B cell (primary cell): Measurements from ENCODE around the gene ITCH. TPM values are rescaled to one million over a fixed set of nuclear protein-coding genes. Genes with fewer than 3 reads are reported as not detected.

Experiments used
- ATAC-seq: fragments of 200-7000 bp; cut with Tn5 transposase; one replicate; pipeline ENCODE4 v1.10.0; 2021; ENCODE audit warnings: low read depth, mild to moderate bottlenecking, moderate number of reproducible peaks, moderate library complexity
- CTCF ChIA-PET: fragments of 350-600 bp; sonication (Branson Sonifier 250); formaldehyde crosslinking; loops from one replicate; lab custom pipeline; 2021; ENCODE audit warnings: antibody characterized with exemption, inconsistent platforms; lab: Charles Lee
- POLR2A ChIA-PET: fragments of 350-600 bp; sonication (Branson Sonifier 250); formaldehyde crosslinking; loops from one replicate; lab custom pipeline; 2021; ENCODE audit warnings: antibody characterized with exemption; lab: Charles Lee
- DNase-seq: peaks from one replicate; pipeline ENCODE4 v3.0.0; 2013
- H2AFZ ChIP-seq: 2 replicates; pipeline ENCODE4 v1.6.1; 2012; ENCODE audit warnings: mild to moderate bottlenecking, low read depth, low read length; ENCODE audit not compliant: insufficient read depth, poor library complexity, severe bottlenecking
- H3K27ac ChIP-seq, 2 donors: 1 replicate in 1 of 2; 2 replicates in 1 of 2; pipeline ENCODE4 v1.5.1; 2012 to 2013; ENCODE audit warnings: low read length in 2 of 2, mild to moderate bottlenecking in 2 of 2, moderate library complexity in 1 of 2
- H3K27me3 ChIP-seq, 4 experiments: fragments of 200-600 bp in 1 of 4; sonication (generic) in 1 of 4; replicated peaks in 1 of 4; 1 replicate in 2 of 4; 2 replicates in 2 of 4; pipeline versions ENCODE4 v1.6.1 to v1.7.0; 2013 to 2016; ENCODE audit warnings: low read length in 3 of 4, mild to moderate bottlenecking in 2 of 4, mixed read lengths in 1 of 4, moderate library complexity in 1 of 4; ENCODE audit not compliant: insufficient read depth in 4 of 4, control insufficient read depth in 3 of 4; ENCODE audit errors: control extremely low read depth in 1 of 4
- H3K36me3 ChIP-seq, 2 experiments: replicated peaks in 1 of 2; 1 replicate in 1 of 2; 2 replicates in 1 of 2; pipeline versions ENCODE4 v1.6.1 to v1.7.1; 2013; ENCODE audit warnings: low read length in 1 of 2; ENCODE audit not compliant: insufficient read depth in 2 of 2, control insufficient read depth in 1 of 2; ENCODE audit errors: control extremely low read depth in 1 of 2, extremely low read depth in 1 of 2
- H3K4me1 ChIP-seq, 2 donors: fragments of 200-600 bp in 1 of 2; sonication (generic) in 1 of 2; 1 replicate in 1 of 2; 2 replicates in 1 of 2; pipeline versions ENCODE4 v1.5.1 to v1.6.1; 2013 to 2017; ENCODE audit warnings: low read length in 2 of 2; ENCODE audit not compliant: control insufficient read depth in 2 of 2, insufficient read depth in 2 of 2
- H3K4me2 ChIP-seq: replicated peaks from 2 replicates; pipeline ENCODE3; 2012; ENCODE audit warnings: mild to moderate bottlenecking, low read depth, low read length; ENCODE audit not compliant: poor library complexity, severe bottlenecking
- H3K4me3 ChIP-seq, 5 experiments: fragments of 200-600 bp in 1 of 5; sonication (generic) in 1 of 5; 1 replicate in 3 of 5; 2 replicates in 2 of 5; pipeline versions ENCODE4 v1.5.1 to v1.7.0; 2011 to 2016; ENCODE audit warnings: low read length in 4 of 5, mild to moderate bottlenecking in 4 of 5, low read depth in 2 of 5, control low read depth in 1 of 5, moderate library complexity in 1 of 5; ENCODE audit not compliant: insufficient read depth in 1 of 5; ENCODE audit errors: control extremely low read depth in 1 of 5, extremely low read depth in 1 of 5
- H3K79me2 ChIP-seq: fragments of 200-600 bp; sonication (generic); one replicate; pipeline ENCODE4 v1.6.0; 2016; ENCODE audit warnings: low read length; ENCODE audit not compliant: control insufficient read depth, insufficient read depth
- H3K9ac ChIP-seq: fragments of 200-600 bp; sonication (generic); 2 replicates; pipeline ENCODE4 v1.6.1; 2017; ENCODE audit warnings: mild to moderate bottlenecking, low read length, moderate library complexity
- H3K9me3 ChIP-seq, 3 donors: one replicate each; pipeline versions ENCODE4 v1.6.1 to v1.7.1; 2013; ENCODE audit warnings: low read length in 2 of 3; ENCODE audit not compliant: control insufficient read depth in 2 of 3, insufficient read depth in 1 of 3; ENCODE audit errors: control extremely low read depth in 1 of 3
- H4K20me1 ChIP-seq: 2 replicates; pipeline ENCODE4 v1.6.0; 2012; ENCODE audit warnings: mild to moderate bottlenecking, low read length; ENCODE audit not compliant: insufficient read depth, control insufficient read depth, poor library complexity, severe bottlenecking
- H3K27ac Mint-ChIP-seq: one replicate; pipeline ENCODE4 v1.8.0; 2021; ENCODE audit warnings: mixed read lengths
- H3K27me3 Mint-ChIP-seq: one replicate; pipeline ENCODE4 v1.8.0; 2021; ENCODE audit warnings: mixed read lengths
- H3K4me1 Mint-ChIP-seq: one replicate; pipeline ENCODE4 v1.8.0; 2021; ENCODE audit warnings: mixed read lengths
- H3K4me3 Mint-ChIP-seq: one replicate; pipeline ENCODE4 v1.8.0; 2021; ENCODE audit warnings: mixed read lengths
- H3K9me3 Mint-ChIP-seq: one replicate; pipeline ENCODE4 v1.8.0; 2022; ENCODE audit warnings: mixed read lengths; ENCODE audit not compliant: insufficient read depth
- EZH2 ChIP-seq: IDR thresholded peaks from 2 replicates; pipeline ENCODE4 v1.6.1; 2012; ENCODE audit warnings: borderline replicate concordance, low read depth, mild to moderate bottlenecking, moderate library complexity, low read length; ENCODE audit not compliant: insufficient read depth, poor library complexity, severe bottlenecking
- WGBS: methylation state at CpG from one replicate; pipeline ENCODE4 v1.1.5; 2013; ENCODE audit warnings: missing lambda C conversion rate; ENCODE audit not compliant: insufficient coverage; 5-methylcytosine and 5-hydroxymethylcytosine counted together
- intact Hi-C: fragments of 100-400 bp; cut with micrococcal nuclease; formaldehyde crosslinking; loops from one replicate; pipeline ENCODE4 v1.10.0; 2022
- polyA plus RNA-seq: library from polyadenylated mRNA; depleted of rRNA; stranded (reverse); fragments of >200 nt; gene quantifications from 2 replicates; pipeline ENCODE4 v1.2.3, GENCODE V29; 2012
- total RNA-seq, 2 donors: library from RNA; stranded (reverse); fragments of 120-200 nt in 1 of 2; gene quantifications; 1 replicate in 1 of 2; 2 replicates in 1 of 2; pipeline versions ENCODE4 v1.2.3 to v1.2.4, GENCODE V29; 2013 to 2022
- TF ChIP-seq, protein P1 (sequence below): fragments of 200-600 bp; IDR thresholded peaks from one replicate; pipeline ENCODE4 v1.8.0; 2022; ENCODE audit warnings: antibody characterized with exemption, mild to moderate bottlenecking

ITCH gene
- total and polyA plus RNA-seq, 2 donors (not counting 1 experiment from before 2014, with no cell fraction given) = 10.0 to 110 TPM

DNA sequence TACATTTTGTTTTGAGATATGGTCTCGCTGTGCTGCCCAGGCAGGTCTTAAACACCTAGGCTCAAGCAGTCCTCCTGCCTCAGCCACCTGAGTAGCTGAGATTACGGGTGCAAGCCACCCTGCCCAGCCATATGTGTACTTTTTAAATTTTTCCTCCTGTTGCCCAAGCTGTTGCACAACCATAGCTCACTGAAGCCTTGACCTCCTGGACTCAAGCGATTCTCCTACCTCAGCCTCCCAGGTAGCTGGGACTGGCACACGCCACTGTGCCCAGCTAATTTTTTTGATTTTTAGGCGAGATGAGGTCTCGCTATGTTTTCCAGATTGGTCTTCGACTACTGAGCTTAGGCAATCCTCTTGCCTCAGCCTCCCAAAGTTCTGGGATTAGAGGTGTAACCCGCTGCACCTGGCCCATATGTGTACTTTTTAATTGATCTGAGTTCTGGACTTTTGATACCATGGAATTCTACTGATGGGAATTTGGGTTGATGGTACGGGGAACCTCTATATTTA is 44.9 kb downstream of the ITCH start:
- Histone ChIP-seq H3K4me3 (no peak overlapping the region), H3K27ac (no peak overlapping the region), H3K9ac (no peak overlapping the region), H3K4me2 (no peak overlapping the region), H3K79me2 (peaks cover 72% of the 10 kb centered on the region), H3K36me3 (peaks cover 11 to 41% of the 10 kb centered on the region in 2 experiments), H3K9me3 (no peaks in the 10 kb centered on the region), H2AFZ (no peak overlapping the region), H3K4me1 (peaks cover 31 to 33% of the 10 kb centered on the region in 2 donors), H3K27me3 (no peaks in the 10 kb centered on the region), H4K20me1 (peaks cover 60% of the 10 kb centered on the region)
- peaks cover 31% of the 10 kb centered on the region for H3K4me1 Mint-ChIP-seq
- CTCF ChIA-PET = interaction anchor here (2.5 kb wide), 1 partner anchor 96 kb away, joined by 9 read pairs; no protein-coding TSS in a partner anchor
- H3K9me3 Mint-ChIP-seq = no peaks in the 10 kb centered on the region
- POLR2A ChIA-PET = no interaction called here
- DNase-seq (no peak), ATAC-seq (no peak)
- H3K27ac Mint-ChIP-seq = no peak overlapping the region
- no peak overlapping the region for H3K4me3 Mint-ChIP-seq
- 92% methylated on average over 8 of the region's 9 CpGs for WGBS
- TF ChIP-seq, protein P1, sequence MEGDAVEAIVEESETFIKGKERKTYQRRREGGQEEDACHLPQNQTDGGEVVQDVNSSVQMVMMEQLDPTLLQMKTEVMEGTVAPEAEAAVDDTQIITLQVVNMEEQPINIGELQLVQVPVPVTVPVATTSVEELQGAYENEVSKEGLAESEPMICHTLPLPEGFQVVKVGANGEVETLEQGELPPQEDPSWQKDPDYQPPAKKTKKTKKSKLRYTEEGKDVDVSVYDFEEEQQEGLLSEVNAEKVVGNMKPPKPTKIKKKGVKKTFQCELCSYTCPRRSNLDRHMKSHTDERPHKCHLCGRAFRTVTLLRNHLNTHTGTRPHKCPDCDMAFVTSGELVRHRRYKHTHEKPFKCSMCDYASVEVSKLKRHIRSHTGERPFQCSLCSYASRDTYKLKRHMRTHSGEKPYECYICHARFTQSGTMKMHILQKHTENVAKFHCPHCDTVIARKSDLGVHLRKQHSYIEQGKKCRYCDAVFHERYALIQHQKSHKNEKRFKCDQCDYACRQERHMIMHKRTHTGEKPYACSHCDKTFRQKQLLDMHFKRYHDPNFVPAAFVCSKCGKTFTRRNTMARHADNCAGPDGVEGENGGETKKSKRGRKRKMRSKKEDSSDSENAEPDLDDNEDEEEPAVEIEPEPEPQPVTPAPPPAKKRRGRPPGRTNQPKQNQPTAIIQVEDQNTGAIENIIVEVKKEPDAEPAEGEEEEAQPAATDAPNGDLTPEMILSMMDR = no peak
- TF ChIP-seq EZH2 = no peak
- intact Hi-C loops = no loop called here
- H3K27me3 Mint-ChIP-seq = no peaks in the 10 kb centered on the region

- no peaks in the 10 kb centered on the region for H3K9me3 Mint-ChIP-seq
- no peak overlapping the region for H3K27ac Mint-ChIP-seq
- H3K36me3 ChIP-seq = peaks cover 19 to 54% of the 10 kb centered on the region in 2 experiments
- H2AFZ ChIP-seq = no peak overlapping the region
- peaks cover 18 to 21% of the 10 kb centered on the region in 2 donors for H3K4me1 ChIP-seq
- no peak overlapping the region for H3K9ac ChIP-seq
- DNase-seq (no peak), ATAC-seq (no peak)
- ChIA-PET CTCF (interaction anchor here (2.1 to 2.5 kb wide), 2 partner anchors 98 kb away, joined by 8 to 9 read pairs; no protein-coding TSS in a partner anchor), POLR2A (no interaction called here)
- H3K4me3 Mint-ChIP-seq = no peak overlapping the region
- H4K20me1 ChIP-seq = peaks cover 42% of the 10 kb centered on the region
- intact Hi-C loops = loop anchor here (10.0 kb wide), 1 partner anchor 46 kb away; the partner anchor contains the start of gene ITCH
- no peaks in the 10 kb centered on the region for H3K27me3 Mint-ChIP-seq
- H3K4me3 ChIP-seq = no peak overlapping the region
- 100% methylated on average over 1 of the region's 6 CpGs for WGBS
- no peaks in the 10 kb centered on the region for H3K9me3 ChIP-seq
- H3K27me3 ChIP-seq = no peaks in the 10 kb centered on the region
- no peak overlapping the region for H3K4me2 ChIP-seq
- no peak overlapping the region for H3K27ac ChIP-seq
- H3K79me2 ChIP-seq = peaks cover 56% of the 10 kb centered on the region
- peaks cover 21% of the 10 kb centered on the region for H3K4me1 Mint-ChIP-seq
- TF ChIP-seq, protein P1 = no peak
- TF ChIP-seq EZH2 = no peak
Measured at GRCh38 chr20:34410336-34410735, 47.3 kb downstream of the ITCH start.
